C4-2B (cell line): ENCODE results near the gene EHF.
"Not testable (repeated sequence)": the region's sequence is repeated elsewhere in the genome, so short reads cannot be mapped to it uniquely, and the experiment has no call there.

ENCODE experiments used
- H3K27ac ChIP-seq: fragments of 450-650 bp; 2 replicates; pipeline ENCODE4 v1.5.1; 2017
- CTCF ChIP-seq: fragments of 450-650 bp; conservative IDR thresholded peaks from 2 replicates; pipeline ENCODE4 v1.5.1; 2017; ENCODE audit warnings: mild to moderate bottlenecking
- ZFX ChIP-seq: fragments of 450-650 bp; IDR thresholded peaks from 2 replicates; pipeline ENCODE4 v1.6.1; 2017

EHF gene

GRCh38 chr11:34585735-34586487, 35.0 kb upstream of the EHF start:
- peak overlapping the region; percentile 75 for H3K27ac ChIP-seq
- TF ChIP-seq CTCF (peak; percentile 88), ZFX (no peak)

DNA sequence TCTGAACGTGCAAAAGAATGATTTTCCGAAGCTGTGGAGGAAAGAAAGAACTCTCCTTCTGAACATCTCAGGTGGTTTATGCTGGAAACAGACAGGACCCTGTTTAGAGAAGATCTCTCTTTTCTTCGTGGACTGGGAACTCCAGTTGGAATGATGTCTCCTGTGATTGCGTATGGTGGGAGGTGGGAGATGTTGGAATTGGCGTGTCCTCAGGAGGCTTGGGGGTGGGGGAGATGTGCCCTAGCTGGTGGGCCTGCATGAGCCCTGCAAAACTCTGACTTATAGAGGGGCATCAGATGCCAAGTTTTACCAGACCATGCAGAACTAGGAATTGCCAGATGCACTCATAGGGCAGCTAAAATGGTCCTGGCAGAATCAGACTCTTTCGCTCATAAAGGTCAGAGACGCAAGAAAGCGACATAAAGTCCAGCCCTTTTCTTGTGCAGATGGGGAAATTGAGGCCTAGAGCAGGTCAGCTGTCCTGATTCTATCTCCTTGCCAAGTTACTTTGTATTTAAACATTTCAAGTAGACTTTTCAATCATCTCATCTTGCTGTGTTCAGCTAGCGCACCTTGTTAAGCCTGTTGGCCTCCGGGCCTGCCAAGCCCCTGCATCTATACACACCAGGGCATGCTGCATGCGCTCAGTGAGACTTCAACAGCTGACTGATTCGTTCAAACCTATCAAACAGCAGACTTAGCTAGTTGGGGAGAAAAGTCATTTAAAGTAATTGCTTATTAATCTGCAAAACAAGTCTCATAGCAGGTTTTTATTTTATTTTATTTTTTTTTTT, 34.2 kb upstream of the EHF start:
- TF ChIP-seq CTCF = peak; percentile 59
- no peak for TF ChIP-seq ZFX
- peak overlapping the region; percentile 75 for H3K27ac ChIP-seq

GRCh38 chr11:34587282-34587677, 33.6 kb upstream of the EHF start:
- TF ChIP-seq CTCF = no peak
- no peak for TF ChIP-seq ZFX
- peak overlapping the region; percentile 75 for H3K27ac ChIP-seq

DNA sequence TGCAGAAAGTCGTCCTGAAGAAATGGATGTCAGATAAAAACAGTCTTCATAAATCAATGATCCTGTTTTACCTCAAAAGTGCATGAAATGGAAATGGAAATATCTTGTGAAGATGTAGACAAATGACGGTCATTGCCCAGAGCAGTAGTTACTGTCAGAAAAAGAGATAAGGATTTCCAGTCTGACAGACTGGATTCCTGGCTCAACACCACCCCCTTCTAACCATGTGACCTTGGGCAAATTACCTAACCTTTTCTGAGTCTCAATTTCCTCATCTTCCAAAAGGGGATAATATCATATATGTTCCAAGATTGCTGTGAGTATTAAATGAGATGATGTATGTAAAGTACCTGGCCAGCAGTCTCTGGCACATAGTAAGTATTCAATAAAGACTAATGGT, 32.9 kb upstream of the EHF start:
- peak overlapping the region; percentile 75; the same call in 1 of the 2 replicates for H3K27ac ChIP-seq
- TF ChIP-seq ZFX = no peak
- no peak for TF ChIP-seq CTCF

GRCh38 chr11:34588701-34589100, 32.2 kb upstream of the EHF start:
- no peak for TF ChIP-seq CTCF
- TF ChIP-seq ZFX = no peak
- no peak overlapping the region for H3K27ac ChIP-seq

DNA sequence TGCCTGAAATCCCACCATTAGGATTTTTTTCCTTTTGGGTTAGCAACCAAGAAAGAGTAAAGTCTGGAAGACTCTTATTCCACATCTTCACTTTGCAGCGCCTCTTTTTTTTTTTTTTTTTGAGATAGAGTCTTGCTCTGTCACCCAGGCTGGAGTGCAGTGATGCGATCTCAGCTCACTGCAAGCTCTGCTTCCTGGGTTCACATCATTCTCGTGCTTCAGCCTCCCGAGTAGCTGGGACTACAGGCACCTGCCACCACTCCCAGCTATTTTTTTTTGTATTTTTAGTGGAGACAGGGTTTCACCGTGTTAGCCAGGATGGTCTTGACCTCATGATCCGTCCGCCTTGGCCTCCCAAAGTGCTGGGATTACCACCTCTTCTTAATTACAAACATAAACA, 31.7 kb upstream of the EHF start:
- not testable (repeated sequence) for H3K27ac ChIP-seq

DNA sequence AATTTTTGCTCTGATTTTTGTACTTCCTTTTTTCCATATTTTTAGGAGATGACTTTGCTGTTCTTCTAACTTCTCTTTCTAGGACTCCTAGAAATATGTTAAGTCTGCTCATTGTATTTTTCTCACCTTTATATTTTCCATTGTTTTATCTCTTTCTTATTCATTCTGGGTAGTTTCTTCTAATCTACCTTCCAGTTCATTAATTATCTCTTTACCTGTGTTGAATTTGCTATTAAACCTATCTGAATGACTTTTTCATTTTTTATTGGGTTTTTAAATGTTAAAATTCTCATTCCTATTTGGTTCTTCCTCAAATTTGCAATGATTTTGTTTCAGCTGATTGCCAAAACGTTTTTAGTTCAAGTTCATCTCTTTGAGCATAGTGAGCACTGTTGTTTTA, 27.8 kb upstream of the EHF start:
- TF ChIP-seq ZFX (no peak), CTCF (no peak)
- H3K27ac ChIP-seq = no peak overlapping the region
